Omental fat pad (tissue), 4 donors: ENCODE results near the gene SYNCRIP. TPM values are rescaled to one million over a fixed set of nuclear protein-coding genes. Genes with fewer than 3 reads are reported as not detected.

ENCODE experiments used
- ATAC-seq: fragments of 150-250 bp; one replicate; pipeline ENCODE4 v1.9.1; 2016; ENCODE audit warnings: mild to moderate bottlenecking, moderate library complexity; ENCODE audit not compliant: low FRiP score
- DNase-seq: peaks from one replicate; pipeline ENCODE4 v3.0.0-alpha.2; 2019; ENCODE audit warnings: low spot score
- total RNA-seq, 4 donors: library from RNA; depleted of rRNA; stranded (reverse); fragments of >200 nt; gene quantifications; one replicate each; pipeline ENCODE4 v1.1.0, GENCODE V29; 2016
- TF ChIP-seq, protein P1 (sequence below), 3 donors: fragments of 450-650 bp; IDR thresholded peaks; one replicate each; pipeline ENCODE4 v1.5.1; 2016 to 2017; ENCODE audit warnings: antibody characterized with exemption in 3 of 3, mild to moderate bottlenecking in 3 of 3, moderate library complexity in 2 of 3

SYNCRIP gene
- total RNA-seq, 4 donors from 2014 or later: 52.9 to 126 (median 64.1) TPM

DNA sequence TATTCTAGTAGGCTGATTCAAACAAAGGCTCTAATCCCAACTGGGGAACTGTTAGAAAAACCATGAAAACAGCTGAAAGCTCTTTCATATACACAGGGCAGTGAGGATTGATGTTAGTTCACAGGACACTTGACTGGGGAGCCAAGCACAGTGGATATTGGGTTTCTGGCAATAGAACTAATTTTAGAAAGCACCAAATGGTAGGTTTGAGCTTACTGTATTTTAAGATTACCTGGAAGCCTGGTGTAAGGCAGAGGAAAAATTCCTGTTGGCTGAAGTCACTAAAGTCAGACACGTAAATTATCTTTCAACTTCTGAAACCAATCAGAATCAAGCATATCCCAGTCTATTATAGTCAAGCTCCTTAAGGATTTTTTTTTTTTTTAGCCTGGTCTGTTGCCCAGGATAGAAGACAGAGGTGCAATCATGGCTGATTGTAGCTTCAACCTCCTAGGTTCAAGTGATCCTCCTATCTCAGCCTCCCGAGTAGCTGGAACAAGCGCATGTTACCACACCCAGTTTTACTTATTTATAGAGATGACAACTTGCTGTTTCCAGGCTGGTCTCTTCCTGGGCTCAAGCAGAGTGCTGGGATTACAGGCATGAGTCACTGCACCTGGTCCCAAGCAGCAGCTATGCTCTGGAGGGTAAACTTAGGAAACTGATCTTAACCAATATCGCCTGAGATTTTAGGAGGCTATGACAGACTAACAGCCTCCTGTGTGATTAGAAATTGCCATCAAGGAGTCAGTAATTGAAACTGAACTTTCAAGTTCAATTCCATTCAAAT, 32.5 kb upstream of the SYNCRIP start:
- ATAC-seq (peak; percentile 33), DNase-seq (no peak)
- TF ChIP-seq, protein P1, sequence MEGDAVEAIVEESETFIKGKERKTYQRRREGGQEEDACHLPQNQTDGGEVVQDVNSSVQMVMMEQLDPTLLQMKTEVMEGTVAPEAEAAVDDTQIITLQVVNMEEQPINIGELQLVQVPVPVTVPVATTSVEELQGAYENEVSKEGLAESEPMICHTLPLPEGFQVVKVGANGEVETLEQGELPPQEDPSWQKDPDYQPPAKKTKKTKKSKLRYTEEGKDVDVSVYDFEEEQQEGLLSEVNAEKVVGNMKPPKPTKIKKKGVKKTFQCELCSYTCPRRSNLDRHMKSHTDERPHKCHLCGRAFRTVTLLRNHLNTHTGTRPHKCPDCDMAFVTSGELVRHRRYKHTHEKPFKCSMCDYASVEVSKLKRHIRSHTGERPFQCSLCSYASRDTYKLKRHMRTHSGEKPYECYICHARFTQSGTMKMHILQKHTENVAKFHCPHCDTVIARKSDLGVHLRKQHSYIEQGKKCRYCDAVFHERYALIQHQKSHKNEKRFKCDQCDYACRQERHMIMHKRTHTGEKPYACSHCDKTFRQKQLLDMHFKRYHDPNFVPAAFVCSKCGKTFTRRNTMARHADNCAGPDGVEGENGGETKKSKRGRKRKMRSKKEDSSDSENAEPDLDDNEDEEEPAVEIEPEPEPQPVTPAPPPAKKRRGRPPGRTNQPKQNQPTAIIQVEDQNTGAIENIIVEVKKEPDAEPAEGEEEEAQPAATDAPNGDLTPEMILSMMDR (IDR thresholded peaks at IDR 0.05): no peak

- ATAC-seq (no peak), DNase-seq (no peak)
- TF ChIP-seq, protein P1 (IDR thresholded peaks at IDR 0.05): no peak
Measured at GRCh38 chr6:85674604-85675003, 31.9 kb upstream of the SYNCRIP start.

- TF ChIP-seq, protein P1 (IDR thresholded peaks at IDR 0.05): no peak
- no peak for ATAC-seq
- no peak for DNase-seq
Measured at GRCh38 chr6:85673198-85674139, 30.8 kb upstream of the SYNCRIP start.

DNA sequence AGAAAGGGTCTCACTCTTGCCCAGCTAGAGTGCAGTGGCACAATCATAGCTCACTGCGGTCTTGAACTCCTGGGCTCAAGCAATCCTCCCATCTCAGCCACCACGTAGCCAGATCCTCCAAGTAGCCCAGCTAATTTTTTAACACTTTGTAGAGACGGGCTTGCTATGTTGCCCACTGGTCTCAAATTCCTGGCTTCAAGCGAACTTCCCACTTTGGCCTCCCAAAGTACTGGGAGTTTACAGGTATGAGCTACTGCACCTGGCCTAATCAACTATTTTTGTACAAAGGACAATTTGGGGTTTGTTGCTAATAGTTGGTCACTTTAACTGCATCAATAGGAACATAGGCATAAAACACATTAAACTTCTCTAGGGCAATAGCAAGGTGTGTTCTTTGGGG, 29.9 kb upstream of the SYNCRIP start:
- DNase-seq (no peak), ATAC-seq (no peak)
- TF ChIP-seq, protein P1 (IDR thresholded peaks at IDR 0.05): no peak

GRCh38 chr6:85672050-85672449, 29.4 kb upstream of the SYNCRIP start:
- DNase-seq (no peak), ATAC-seq (no peak)
- TF ChIP-seq, protein P1 (IDR thresholded peaks at IDR 0.05): no peak

- ATAC-seq: no peak
- TF ChIP-seq, protein P1 (IDR thresholded peaks at IDR 0.05): no peak
Measured at GRCh38 chr6:85670573-85670972, 27.9 kb upstream of the SYNCRIP start.

More at GRCh38 chr6:85670573-85670972, 27.9 kb upstream of the SYNCRIP start:
- DNase-seq: no peak
